Measurements from ENCODE around the gene ABCC6. TPM values are rescaled to one million over a fixed set of nuclear protein-coding genes. Genes with fewer than 3 reads are reported as not detected.

Gene ABCC6
- polyA plus RNA-seq, 1 donor from 2014 or later = not detected

DNA sequence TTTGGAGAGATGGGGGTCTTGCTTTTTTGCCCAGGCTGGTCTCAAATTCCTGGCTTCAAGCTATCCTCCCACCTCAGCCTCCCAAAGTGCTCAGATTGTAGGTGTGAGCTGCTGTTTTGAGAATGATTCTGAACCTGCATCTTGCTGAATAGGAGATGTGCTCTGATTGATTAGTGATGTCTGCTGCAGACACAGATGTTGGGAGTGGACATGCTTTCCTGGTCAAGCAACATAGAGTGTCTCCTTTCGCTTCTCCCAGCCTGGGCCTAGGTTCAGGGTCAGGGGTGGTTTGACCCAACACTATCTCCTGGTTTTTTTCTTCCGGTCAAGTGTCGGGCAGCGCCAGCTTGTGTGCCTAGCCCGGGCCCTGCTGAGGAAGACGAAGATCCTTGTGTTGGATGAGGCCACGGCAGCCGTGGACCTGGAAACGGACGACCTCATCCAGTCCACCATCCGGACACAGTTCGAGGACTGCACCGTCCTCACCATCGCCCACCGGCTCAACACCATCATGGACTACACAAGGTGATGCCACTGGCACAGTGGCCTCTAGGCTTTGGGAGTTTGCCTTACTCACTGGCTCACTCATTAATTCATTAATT lies 85.2 kb downstream of the ABCC6 start:
- Histone ChIP-seq H3K4me2 (ENCODE audit: low read length) (no peak overlapping the region), H4K20me1 (ENCODE audit: insufficient read depth) (no peaks in the 10 kb centered on the region), H3K36me3 (ENCODE audit: insufficient read depth, low read length) (no peaks in the 10 kb centered on the region), H3K27ac (ENCODE audit: low read length) (no peak overlapping the region), H3F3A (ENCODE audit: insufficient read depth, low read length, poor library complexity, severe bottlenecking) (no peaks in the 10 kb centered on the region), H3K9ac (ENCODE audit: low read length) (no peak overlapping the region), H3K27me3 (ENCODE audit: insufficient read depth, low read depth, low read length) (no peaks in the 10 kb centered on the region), H2AFZ (ENCODE audit: low read depth, low read length) (no peak overlapping the region), H3K79me2 (replicated peaks; ENCODE audit: insufficient read depth, low read length) (no peaks in the 10 kb centered on the region), H3K4me3 (ENCODE audit: low read length) (no peak overlapping the region), H3K9me3 (ENCODE audit: low read length) (no peaks in the 10 kb centered on the region), H3K9me2 (ENCODE audit: insufficient read depth, low read length) (no peaks in the 10 kb centered on the region)
- TF ChIP-seq SMC3 (conservative IDR thresholded peaks at IDR 0.05; ENCODE audit: poor library complexity) = no peak
- TF ChIP-seq TAF1 (IDR thresholded peaks at IDR 0.05; ENCODE audit: low read depth) = no peak
- TF ChIP-seq RAD21 (conservative IDR thresholded peaks at IDR 0.05) = no peak
- no peak for TF ChIP-seq POLR2AphosphoS5 (IDR thresholded peaks at IDR 0.05)
- no peak for TF ChIP-seq MXI1 (conservative IDR thresholded peaks at IDR 0.05; ENCODE audit: poor library complexity, severe bottlenecking)
- no peak for TF ChIP-seq EP300 (conservative IDR thresholded peaks at IDR 0.05; ENCODE audit: poor library complexity, severe bottlenecking)
- no peak for TF ChIP-seq EZH2 (IDR thresholded peaks at IDR 0.05; ENCODE audit: borderline replicate concordance, insufficient read depth, low read length, poor library complexity, severe bottlenecking)
- TF ChIP-seq, protein P1, sequence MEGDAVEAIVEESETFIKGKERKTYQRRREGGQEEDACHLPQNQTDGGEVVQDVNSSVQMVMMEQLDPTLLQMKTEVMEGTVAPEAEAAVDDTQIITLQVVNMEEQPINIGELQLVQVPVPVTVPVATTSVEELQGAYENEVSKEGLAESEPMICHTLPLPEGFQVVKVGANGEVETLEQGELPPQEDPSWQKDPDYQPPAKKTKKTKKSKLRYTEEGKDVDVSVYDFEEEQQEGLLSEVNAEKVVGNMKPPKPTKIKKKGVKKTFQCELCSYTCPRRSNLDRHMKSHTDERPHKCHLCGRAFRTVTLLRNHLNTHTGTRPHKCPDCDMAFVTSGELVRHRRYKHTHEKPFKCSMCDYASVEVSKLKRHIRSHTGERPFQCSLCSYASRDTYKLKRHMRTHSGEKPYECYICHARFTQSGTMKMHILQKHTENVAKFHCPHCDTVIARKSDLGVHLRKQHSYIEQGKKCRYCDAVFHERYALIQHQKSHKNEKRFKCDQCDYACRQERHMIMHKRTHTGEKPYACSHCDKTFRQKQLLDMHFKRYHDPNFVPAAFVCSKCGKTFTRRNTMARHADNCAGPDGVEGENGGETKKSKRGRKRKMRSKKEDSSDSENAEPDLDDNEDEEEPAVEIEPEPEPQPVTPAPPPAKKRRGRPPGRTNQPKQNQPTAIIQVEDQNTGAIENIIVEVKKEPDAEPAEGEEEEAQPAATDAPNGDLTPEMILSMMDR (IDR thresholded peaks at IDR 0.05; ENCODE audit: poor library complexity, severe bottlenecking) = no peak
- TF ChIP-seq, protein P2, sequence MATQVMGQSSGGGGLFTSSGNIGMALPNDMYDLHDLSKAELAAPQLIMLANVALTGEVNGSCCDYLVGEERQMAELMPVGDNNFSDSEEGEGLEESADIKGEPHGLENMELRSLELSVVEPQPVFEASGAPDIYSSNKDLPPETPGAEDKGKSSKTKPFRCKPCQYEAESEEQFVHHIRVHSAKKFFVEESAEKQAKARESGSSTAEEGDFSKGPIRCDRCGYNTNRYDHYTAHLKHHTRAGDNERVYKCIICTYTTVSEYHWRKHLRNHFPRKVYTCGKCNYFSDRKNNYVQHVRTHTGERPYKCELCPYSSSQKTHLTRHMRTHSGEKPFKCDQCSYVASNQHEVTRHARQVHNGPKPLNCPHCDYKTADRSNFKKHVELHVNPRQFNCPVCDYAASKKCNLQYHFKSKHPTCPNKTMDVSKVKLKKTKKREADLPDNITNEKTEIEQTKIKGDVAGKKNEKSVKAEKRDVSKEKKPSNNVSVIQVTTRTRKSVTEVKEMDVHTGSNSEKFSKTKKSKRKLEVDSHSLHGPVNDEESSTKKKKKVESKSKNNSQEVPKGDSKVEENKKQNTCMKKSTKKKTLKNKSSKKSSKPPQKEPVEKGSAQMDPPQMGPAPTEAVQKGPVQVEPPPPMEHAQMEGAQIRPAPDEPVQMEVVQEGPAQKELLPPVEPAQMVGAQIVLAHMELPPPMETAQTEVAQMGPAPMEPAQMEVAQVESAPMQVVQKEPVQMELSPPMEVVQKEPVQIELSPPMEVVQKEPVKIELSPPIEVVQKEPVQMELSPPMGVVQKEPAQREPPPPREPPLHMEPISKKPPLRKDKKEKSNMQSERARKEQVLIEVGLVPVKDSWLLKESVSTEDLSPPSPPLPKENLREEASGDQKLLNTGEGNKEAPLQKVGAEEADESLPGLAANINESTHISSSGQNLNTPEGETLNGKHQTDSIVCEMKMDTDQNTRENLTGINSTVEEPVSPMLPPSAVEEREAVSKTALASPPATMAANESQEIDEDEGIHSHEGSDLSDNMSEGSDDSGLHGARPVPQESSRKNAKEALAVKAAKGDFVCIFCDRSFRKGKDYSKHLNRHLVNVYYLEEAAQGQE (IDR thresholded peaks at IDR 0.05; ENCODE audit: borderline replicate concordance) = no peak

DNA sequence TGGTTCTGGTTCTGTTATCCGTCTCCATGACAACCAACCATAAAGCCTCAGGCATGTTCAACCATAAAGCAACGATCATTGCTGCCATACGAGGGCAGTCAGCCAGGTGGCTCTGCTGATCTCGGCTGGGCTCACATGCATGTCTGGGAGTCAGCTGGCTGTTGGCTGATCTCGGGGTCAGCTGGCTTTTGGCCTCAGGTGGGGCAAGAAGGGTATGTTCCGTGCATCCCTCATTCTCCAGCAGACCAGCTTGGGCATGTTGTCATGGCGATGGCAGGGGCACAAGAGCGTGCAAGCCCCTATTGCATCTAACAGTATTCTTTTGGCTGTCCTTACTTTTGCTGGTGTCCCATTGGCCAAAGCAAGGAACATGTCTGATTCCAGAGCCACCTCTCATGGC lies 86.2 kb downstream of the ABCC6 start:
- TF ChIP-seq SMC3 (conservative IDR thresholded peaks at IDR 0.05; ENCODE audit: poor library complexity) = no peak
- TF ChIP-seq EP300 (conservative IDR thresholded peaks at IDR 0.05; ENCODE audit: poor library complexity, severe bottlenecking) = no peak
- TF ChIP-seq RAD21 (conservative IDR thresholded peaks at IDR 0.05) = no peak
- no peak for TF ChIP-seq MXI1 (conservative IDR thresholded peaks at IDR 0.05; ENCODE audit: poor library complexity, severe bottlenecking)
- no peak for TF ChIP-seq POLR2AphosphoS5 (IDR thresholded peaks at IDR 0.05)
- TF ChIP-seq, protein P2 (IDR thresholded peaks at IDR 0.05; ENCODE audit: borderline replicate concordance) = no peak
- no peak for TF ChIP-seq TAF1 (IDR thresholded peaks at IDR 0.05; ENCODE audit: low read depth)
- no peak for TF ChIP-seq EZH2 (IDR thresholded peaks at IDR 0.05; ENCODE audit: borderline replicate concordance, insufficient read depth, low read length, poor library complexity, severe bottlenecking)
- TF ChIP-seq, protein P1 (IDR thresholded peaks at IDR 0.05; ENCODE audit: poor library complexity, severe bottlenecking) = no peak

More for the DNA sequence above, 86.2 kb downstream of the ABCC6 start:
- no peak overlapping the region for H2AFZ ChIP-seq (ENCODE audit: low read depth, low read length)
- no peaks in the 10 kb centered on the region for H4K20me1 ChIP-seq (ENCODE audit: insufficient read depth)
- no peaks in the 10 kb centered on the region for H3K9me2 ChIP-seq (ENCODE audit: insufficient read depth, low read length)
- H3K4me2 ChIP-seq (ENCODE audit: low read length) = no peak overlapping the region
- H3K79me2 ChIP-seq (replicated peaks; ENCODE audit: insufficient read depth, low read length) = no peaks in the 10 kb centered on the region
- no peak overlapping the region for H3K27ac ChIP-seq (ENCODE audit: low read length)
- H3F3A ChIP-seq (ENCODE audit: insufficient read depth, low read length, poor library complexity, severe bottlenecking) = no peaks in the 10 kb centered on the region
- no peaks in the 10 kb centered on the region for H3K9me3 ChIP-seq (ENCODE audit: low read length)
- no peak overlapping the region for H3K9ac ChIP-seq (ENCODE audit: low read length)
- H3K27me3 ChIP-seq (ENCODE audit: insufficient read depth, low read depth, low read length) = no peaks in the 10 kb centered on the region
- H3K4me3 ChIP-seq (ENCODE audit: low read length) = no peak overlapping the region
- no peaks in the 10 kb centered on the region for H3K36me3 ChIP-seq (ENCODE audit: insufficient read depth, low read length)

Data from neural cell (in vitro differentiated cells).